KMS-11 (cell line): ENCODE results near the gene GRIK1.

Experiments used
- H2AFZ ChIP-seq: fragments of 200-600 bp; sonication (generic); 2 replicates; pipeline ENCODE4 v1.6.1; 2016; ENCODE audit warnings: antibody characterized with exemption, mixed run types, low read depth
- H3K27ac ChIP-seq: fragments of 200-600 bp; sonication (generic); 2 replicates; pipeline ENCODE4 v1.6.1; 2016; ENCODE audit warnings: mild to moderate bottlenecking, mixed run types
- H3K27me3 ChIP-seq: fragments of 200-600 bp; sonication (generic); 2 replicates; pipeline ENCODE4 v1.6.1; 2017; ENCODE audit warnings: mild to moderate bottlenecking, low read depth, mixed run types, moderate library complexity; ENCODE audit not compliant: insufficient read depth
- H3K36me3 ChIP-seq: fragments of 200-600 bp; sonication (generic); 2 replicates; pipeline ENCODE4 v1.6.1; 2017; ENCODE audit warnings: mild to moderate bottlenecking, mixed run types; ENCODE audit not compliant: insufficient read depth
- H3K4me1 ChIP-seq: fragments of 200-600 bp; sonication (generic); 2 replicates; pipeline ENCODE4 v1.6.1; 2016; ENCODE audit warnings: mild to moderate bottlenecking, low read depth, mixed run types; ENCODE audit not compliant: poor library complexity, severe bottlenecking
- H3K4me2 ChIP-seq: fragments of 200-600 bp; sonication (generic); 2 replicates; pipeline ENCODE4 v1.7.0; 2016; ENCODE audit warnings: mild to moderate bottlenecking, mixed run types
- H3K4me3 ChIP-seq: fragments of 200-600 bp; sonication (generic); IDR thresholded peaks from 2 replicates; pipeline ENCODE4 v1.6.1; 2017; ENCODE audit warnings: low read depth, low read length, mixed read lengths; ENCODE audit not compliant: insufficient read depth
- H3K79me2 ChIP-seq: fragments of 200-600 bp; sonication (generic); 2 replicates; pipeline ENCODE4 v1.6.1; 2016; ENCODE audit warnings: low read depth, mixed run types; ENCODE audit not compliant: insufficient read depth
- H3K9ac ChIP-seq: fragments of 200-600 bp; sonication (generic); 2 replicates; pipeline ENCODE4 v1.6.1; 2016; ENCODE audit warnings: mild to moderate bottlenecking, mixed run types
- H4K20me1 ChIP-seq: fragments of 200-600 bp; sonication (generic); 2 replicates; pipeline ENCODE4 v1.6.1; 2016; ENCODE audit warnings: mild to moderate bottlenecking, mixed run types; ENCODE audit not compliant: insufficient read depth
- CTCF ChIP-seq: fragments of 200-600 bp; sonication (generic); conservative IDR thresholded peaks from 2 replicates; pipeline ENCODE4 v1.6.1; 2017; ENCODE audit warnings: low read depth, mild to moderate bottlenecking, antibody characterized with exemption, low read length, moderate library complexity, mixed read lengths

Gene GRIK1

GRCh38 chr21:29647353-29647781 lies 292.4 kb downstream of the GRIK1 start:
- peaks cover 5% of the 10 kb centered on the region for H3K4me1 ChIP-seq
- no peaks in the 10 kb centered on the region for H3K27me3 ChIP-seq
- H3K36me3 ChIP-seq: no peaks in the 10 kb centered on the region
- H3K4me2 ChIP-seq: no peak overlapping the region
- no peak overlapping the region for H2AFZ ChIP-seq
- H3K4me3 ChIP-seq: no peak overlapping the region
- no peak overlapping the region for H3K27ac ChIP-seq
- no peak overlapping the region for H3K9ac ChIP-seq
- TF ChIP-seq CTCF: no peak
- H4K20me1 ChIP-seq: no peaks in the 10 kb centered on the region
- H3K79me2 ChIP-seq: no peaks in the 10 kb centered on the region

- H2AFZ ChIP-seq: no peak overlapping the region
- no peaks in the 10 kb centered on the region for H3K36me3 ChIP-seq
- H3K4me2 ChIP-seq: no peak overlapping the region
Observed at GRCh38 chr21:29645666-29646553, 293.9 kb downstream of the GRIK1 start.

GRCh38 chr21:29643289-29643688 lies 296.5 kb downstream of the GRIK1 start:
- H4K20me1 ChIP-seq: no peaks in the 10 kb centered on the region
- no peaks in the 10 kb centered on the region for H3K4me1 ChIP-seq
- no peaks in the 10 kb centered on the region for H3K27me3 ChIP-seq
- no peaks in the 10 kb centered on the region for H3K36me3 ChIP-seq
- no peak overlapping the region for H2AFZ ChIP-seq
- no peak overlapping the region for H3K9ac ChIP-seq
- H3K27ac ChIP-seq: no peak overlapping the region
- H3K79me2 ChIP-seq: no peaks in the 10 kb centered on the region
- no peak overlapping the region for H3K4me3 ChIP-seq
- no peak for TF ChIP-seq CTCF
- no peak overlapping the region for H3K4me2 ChIP-seq

More at GRCh38 chr21:29645666-29646553, 293.9 kb downstream of the GRIK1 start:
- Histone ChIP-seq H3K9ac (no peak overlapping the region), H4K20me1 (no peaks in the 10 kb centered on the region), H3K27me3 (no peaks in the 10 kb centered on the region), H3K4me1 (no peaks in the 10 kb centered on the region), H3K27ac (no peak overlapping the region), H3K79me2 (no peaks in the 10 kb centered on the region), H3K4me3 (no peak overlapping the region)
- TF ChIP-seq CTCF: no peak

- Histone ChIP-seq H3K4me1 (no peaks in the 10 kb centered on the region), H3K27ac (no peak overlapping the region), H3K79me2 (no peaks in the 10 kb centered on the region), H2AFZ (no peak overlapping the region), H3K36me3 (no peaks in the 10 kb centered on the region), H3K27me3 (no peaks in the 10 kb centered on the region), H4K20me1 (no peaks in the 10 kb centered on the region), H3K9ac (no peak overlapping the region), H3K4me3 (no peak overlapping the region), H3K4me2 (no peak overlapping the region)
- no peak for TF ChIP-seq CTCF
Observed at GRCh38 chr21:29642551-29643245, 297.1 kb downstream of the GRIK1 start.
